H1 (cell line): ENCODE data around the gene GH1. TPM values are rescaled to one million over a fixed set of nuclear protein-coding genes. Genes with fewer than 3 reads are reported as not detected.

Experiments
- CTCF ChIA-PET: fragments of 300-600 bp; sonication (Branson Sonifier 250); formaldehyde crosslinking; loops from one replicate; lab custom pipeline; 2021; ENCODE audit not compliant: partially characterized antibody; lab: Charles Lee
- POLR2A ChIA-PET: fragments of 300-600 bp; sonication (Branson Sonifier 250); formaldehyde crosslinking; loops from one replicate; lab custom pipeline; 2021; ENCODE audit warnings: inconsistent platforms; ENCODE audit not compliant: partially characterized antibody; lab: Charles Lee
- DNase-seq, 2 experiments: peaks; one replicate each; pipeline versions ENCODE4 v3.0.0 to v3.0.0-alpha.2; 2010 to 2022; ENCODE audit warnings: low spot score in 2 of 2, low read depth in 1 of 2, mixed read lengths in 1 of 2
- FAIRE-seq: peaks from 2 replicates; lab custom pipeline; 2011; peaks lifted over from hg19 to GRCh38; lab: Jason Lieb, UNC
- H2AFZ ChIP-seq: 2 replicates; pipeline ENCODE4 v1.8.1; 2012; ENCODE audit warnings: low read length, inconsistent platforms
- H2AK5ac ChIP-seq: 2 replicates; pipeline ENCODE4 v1.6.1; 2013; ENCODE audit warnings: low read depth, low read length
- H2BK120ac ChIP-seq: replicated peaks from 2 replicates; pipeline ENCODE3; 2013; ENCODE audit warnings: low read depth, low read length, inconsistent platforms
- H2BK12ac ChIP-seq: 2 replicates; pipeline ENCODE4 v1.6.1; 2013; ENCODE audit warnings: low read depth, low read length
- H2BK15ac ChIP-seq: 2 replicates; pipeline ENCODE4 v1.6.1; 2013; ENCODE audit warnings: low read length
- H2BK20ac ChIP-seq: 2 replicates; pipeline ENCODE4 v1.6.1; 2013; ENCODE audit warnings: low read length
- H2BK5ac ChIP-seq: 2 replicates; pipeline ENCODE4 v1.6.1; 2013; ENCODE audit warnings: low read depth, low read length
- H3K14ac ChIP-seq: 2 replicates; pipeline ENCODE4 v1.6.1; 2013; ENCODE audit warnings: inconsistent platforms; ENCODE audit not compliant: insufficient read length
- H3K18ac ChIP-seq: 2 replicates; pipeline ENCODE4 v1.6.1; 2013; ENCODE audit warnings: low read length; ENCODE audit errors: extremely low read depth
- H3K23ac ChIP-seq: 2 replicates; pipeline ENCODE4 v1.6.1; 2013; ENCODE audit warnings: inconsistent platforms; ENCODE audit not compliant: insufficient read length
- H3K23me2 ChIP-seq: 2 replicates; pipeline ENCODE4 v1.6.1; 2013; ENCODE audit warnings: low read depth, low read length
- H3K27ac ChIP-seq: 2 replicates; pipeline ENCODE4 v1.6.1; 2011; ENCODE audit warnings: low read depth, low read length, inconsistent platforms
- H3K27me3 ChIP-seq, 4 experiments: replicated peaks in 1 of 4; 1 replicate in 1 of 4; 2 replicates in 3 of 4; pipeline versions ENCODE4 v1.6.1 to v1.8.1; 2011 to 2013; ENCODE audit warnings: low read length in 3 of 4, mild to moderate bottlenecking in 3 of 4, inconsistent platforms in 2 of 4, mixed read lengths in 2 of 4, moderate library complexity in 1 of 4; ENCODE audit not compliant: control insufficient read depth in 3 of 4, insufficient read depth in 3 of 4; ENCODE audit errors: extremely low read depth in 1 of 4
- H3K36me3 ChIP-seq, 4 experiments: 2 replicates each; pipeline versions ENCODE4 v1.6.1 to v1.8.1; 2011 to 2013; ENCODE audit warnings: mild to moderate bottlenecking in 4 of 4, low read length in 3 of 4, moderate library complexity in 2 of 4, control low read depth in 1 of 4, inconsistent platforms in 1 of 4; ENCODE audit not compliant: insufficient read depth in 4 of 4, control insufficient read depth in 2 of 4
- H3K4ac ChIP-seq: replicated peaks from 2 replicates; pipeline ENCODE3; 2013; ENCODE audit warnings: low read length, low read depth, mixed read lengths, inconsistent platforms; ENCODE audit not compliant: insufficient read length
- H3K4me1 ChIP-seq, 4 experiments: replicated peaks in 1 of 4; 1 replicate in 1 of 4; 2 replicates in 3 of 4; pipeline versions ENCODE4 v1.6.1 to v1.8.1; 2011 to 2013; ENCODE audit warnings: low read length in 3 of 4, inconsistent platforms in 2 of 4, mixed read lengths in 1 of 4; ENCODE audit not compliant: insufficient read depth in 4 of 4, control insufficient read depth in 3 of 4
- H3K4me2 ChIP-seq, 2 experiments: 2 replicates each; pipeline versions ENCODE4 v1.6.1 to v1.8.1; 2011 to 2013; ENCODE audit warnings: low read depth in 2 of 2, low read length in 2 of 2, control low read depth in 1 of 2, inconsistent platforms in 1 of 2, mild to moderate bottlenecking in 1 of 2; ENCODE audit not compliant: insufficient read depth in 1 of 2
- H3K4me3 ChIP-seq, 4 experiments: fragments of 200-600, 300-600 bp in 1 of 4; sonication (generic), shearing (Covaris generic), sonication (Bioruptor Twin) in 1 of 4; 2 replicates each; pipeline versions ENCODE4 v1.5.1 to v1.8.1; 2011 to 2016; ENCODE audit warnings: low read length in 4 of 4, low read depth in 3 of 4, control low read depth in 2 of 4, inconsistent platforms in 2 of 4, mild to moderate bottlenecking in 2 of 4, mixed read lengths in 1 of 4, moderate library complexity in 1 of 4; ENCODE audit not compliant: insufficient read depth in 2 of 4; ENCODE audit errors: extremely low read depth in 1 of 4
- H3K56ac ChIP-seq: replicated peaks from 2 replicates; pipeline ENCODE3; 2013; ENCODE audit warnings: low read depth, mild to moderate bottlenecking, mixed read lengths, low read length, inconsistent platforms; ENCODE audit not compliant: insufficient read length
- H3K79me1 ChIP-seq: 2 replicates; pipeline ENCODE4 v1.6.1; 2013; ENCODE audit warnings: low read depth, low read length, control low read depth
- H3K79me2 ChIP-seq, 2 experiments: 2 replicates each; pipeline versions ENCODE4 v1.6.1 to v1.8.1; 2012 to 2013; ENCODE audit warnings: low read length in 2 of 2, mild to moderate bottlenecking in 2 of 2, inconsistent platforms in 1 of 2; ENCODE audit not compliant: insufficient read depth in 2 of 2, control insufficient read depth in 1 of 2
- H3K9ac ChIP-seq, 4 experiments: replicated peaks in 1 of 4; 1 replicate in 1 of 4; 2 replicates in 3 of 4; pipeline versions ENCODE4 v1.6.1 to v1.8.1; 2011 to 2013; ENCODE audit warnings: low read depth in 3 of 4, low read length in 3 of 4, control low read depth in 2 of 4, mild to moderate bottlenecking in 2 of 4, moderate library complexity in 2 of 4, inconsistent platforms in 1 of 4; ENCODE audit errors: extremely low read depth in 1 of 4
- H3K9me3 ChIP-seq, 2 experiments: 2 replicates each; pipeline versions ENCODE4 v1.6.1 to v1.8.1; 2012 to 2013; ENCODE audit warnings: mild to moderate bottlenecking in 2 of 2, moderate library complexity in 2 of 2, control low read depth in 1 of 2, inconsistent platforms in 1 of 2, low read depth in 1 of 2, low read length in 1 of 2, mixed read lengths in 1 of 2; ENCODE audit not compliant: insufficient read depth in 2 of 2
- H4K20me1 ChIP-seq, 2 experiments: replicated peaks in 1 of 2; 2 replicates each; pipeline versions ENCODE3 to v1.8.1; 2011 to 2013; ENCODE audit warnings: inconsistent platforms in 2 of 2, low read length in 2 of 2, mild to moderate bottlenecking in 1 of 2; ENCODE audit not compliant: insufficient read depth in 2 of 2, control insufficient read depth in 1 of 2
- H4K5ac ChIP-seq: 2 replicates; pipeline ENCODE4 v1.6.1; 2013; ENCODE audit warnings: low read length, low read depth, mixed read lengths, inconsistent platforms; ENCODE audit not compliant: insufficient read length
- H4K8ac ChIP-seq: 2 replicates; pipeline ENCODE4 v1.8.0; 2013; ENCODE audit warnings: mild to moderate bottlenecking, moderate library complexity, low read length, inconsistent platforms; ENCODE audit not compliant: insufficient read depth; ENCODE audit errors: extremely low read depth
- H4K91ac ChIP-seq: replicated peaks from 2 replicates; pipeline ENCODE3; 2013; ENCODE audit warnings: low read length, mixed read lengths, inconsistent platforms; ENCODE audit not compliant: insufficient read length
- BCL11A ChIP-seq, 2 experiments: IDR thresholded peaks; one replicate each; pipeline ENCODE4 v1.6.1; 2011; ENCODE audit warnings: low read depth in 2 of 2, low read length in 2 of 2, mild to moderate bottlenecking in 2 of 2
- BRCA1 ChIP-seq: IDR thresholded peaks from 2 replicates; pipeline ENCODE4 v1.6.1; 2012; ENCODE audit warnings: low read depth, low read length, improper control_type of control experiment
- CHD2 ChIP-seq: IDR thresholded peaks from 2 replicates; pipeline ENCODE4 v1.6.1; 2012; ENCODE audit warnings: low read length, improper control_type of control experiment
- CTBP2 ChIP-seq: IDR thresholded peaks from 2 replicates; pipeline ENCODE4 v1.7.0; 2011; ENCODE audit warnings: borderline replicate concordance, mild to moderate bottlenecking, moderate library complexity, mixed read lengths, low read length; ENCODE audit not compliant: insufficient read depth, insufficient read length
- GTF2F1 ChIP-seq: IDR thresholded peaks from 2 replicates; pipeline ENCODE4 v1.6.1; 2012; ENCODE audit warnings: low read depth, low read length, improper control_type of control experiment, borderline replicate concordance
- POU5F1 ChIP-seq: IDR thresholded peaks from 2 replicates; pipeline ENCODE4 v1.6.1; 2011; ENCODE audit warnings: low read depth, mild to moderate bottlenecking, low read length, moderate library complexity
- SIN3A ChIP-seq, 2 experiments: IDR thresholded peaks in 1 of 2; conservative IDR thresholded peaks in 1 of 2; 2 replicates each; pipeline ENCODE4 v1.6.1; 2011 to 2012; ENCODE audit warnings: low read length in 2 of 2, improper control_type of control experiment in 1 of 2, low read depth in 1 of 2, mild to moderate bottlenecking in 1 of 2
- SIX5 ChIP-seq: IDR thresholded peaks from 2 replicates; pipeline ENCODE4 v1.6.1; 2011; ENCODE audit warnings: mild to moderate bottlenecking, low read depth, low read length
- SUZ12 ChIP-seq: fragments of 200-600 bp; sonication (generic); IDR thresholded peaks from 2 replicates; pipeline ENCODE4 v1.6.1; 2012; ENCODE audit warnings: mild to moderate bottlenecking, inconsistent platforms, low read length, moderate library complexity, mixed read lengths
- TCF12 ChIP-seq: IDR thresholded peaks from 2 replicates; pipeline ENCODE4 v1.6.1; 2011; ENCODE audit warnings: low read depth, mild to moderate bottlenecking, low read length
- WGBS, 2 experiments: shearing (Covaris generic) in 1 of 2; methylation state at CpG; one replicate each; pipeline versions ENCODE4 v1.1.6 to v1.1.7; 2013 to 2015; ENCODE audit warnings: low lambda C conversion rate in 2 of 2, mixed read lengths in 2 of 2, inconsistent platforms in 1 of 2, low coverage in 1 of 2, missing lambda C conversion rate in 1 of 2; ENCODE audit not compliant: insufficient replicate concordance in 2 of 2, insufficient coverage in 1 of 2, insufficient read length in 1 of 2; ENCODE audit errors: extremely low coverage in 1 of 2, missing lambda C conversion rate in 1 of 2; 5-methylcytosine and 5-hydroxymethylcytosine counted together
- polyA plus RNA-seq, 7 experiments: library from polyadenylated mRNA; depleted of rRNA in 3 of 7; stranded (reverse) in 5 of 7; unstranded in 2 of 7; fragments of >200 nt in 5 of 7; fragments of 200-250 nt in 2 of 7; gene quantifications; 1 replicate in 5 of 7; 2 replicates in 1 of 7; 4 replicates in 1 of 7; pipeline versions ENCODE4 v1.2.1 to v1.2.3, GENCODE V29; 2011 to 2013; ENCODE audit warnings: missing spikeins in 2 of 7, mixed read lengths in 2 of 7
- total RNA-seq: library from RNA; stranded (reverse); fragmentation: NEBNext Ultra II Directional; extraction: Animal tissue kit (Norgen Biotek cat#: 25700); gene quantifications from 2 replicates; pipeline ENCODE4 v1.2.1, GENCODE V29; 2021
- TF ChIP-seq, protein P1 (sequence below), 3 experiments: IDR thresholded peaks; 1 replicate in 2 of 3; 2 replicates in 1 of 3; pipeline versions ENCODE4 v1.5.1 to v1.6.1; 2011; ENCODE audit warnings: low read length in 3 of 3, mild to moderate bottlenecking in 3 of 3, inconsistent platforms in 2 of 3, low read depth in 1 of 3, moderate library complexity in 1 of 3; ENCODE audit not compliant: insufficient read depth in 1 of 3; ENCODE audit errors: control extremely low read depth in 1 of 3

GH1 gene
- total and polyA plus RNA-seq, 2 of the 8 experiments (the other 6 are each of a cell fraction or from before 2014, with no cell fraction given): 0.41 TPM; not detected in 1

DNA sequence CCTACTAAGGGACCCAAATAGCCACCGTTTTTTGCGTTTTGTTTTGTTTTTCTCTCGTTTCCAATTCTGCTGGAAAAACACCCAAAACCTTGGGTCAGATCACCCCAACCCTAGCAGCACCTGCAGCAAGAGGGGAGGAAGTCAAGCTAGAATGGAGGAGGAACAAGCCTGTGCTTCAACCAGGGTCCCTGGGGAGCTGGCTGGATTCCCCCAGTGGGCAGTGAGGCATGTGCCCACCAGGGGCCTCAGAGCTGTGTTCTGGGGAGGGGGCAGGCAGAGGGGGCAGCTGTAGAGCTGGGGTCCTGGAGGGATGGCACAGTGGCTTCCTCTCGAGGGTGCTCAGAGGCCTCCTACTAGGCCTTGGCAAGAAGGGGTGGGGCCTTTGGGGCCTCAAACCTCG, 7.0 kb upstream of the GH1 start:
- Histone ChIP-seq H2BK20ac (no peak overlapping the region), H3K79me2 (no peaks in the 10 kb centered on the region), H3K27ac (no peak overlapping the region), H3K9me3 (no peaks in the 10 kb centered on the region), H3K27me3 (no peaks in the 10 kb centered on the region), H3K23ac (no peak overlapping the region), H4K20me1 (no peaks in the 10 kb centered on the region), H3K79me1 (no peaks in the 10 kb centered on the region), H3K14ac (no peak overlapping the region), H2AFZ (no peak overlapping the region), H3K9ac (no peak overlapping the region), H2BK12ac (no peak overlapping the region), H3K4me3 (no peak overlapping the region), H3K23me2 (no peaks in the 10 kb centered on the region), H4K5ac (no peak overlapping the region), H2BK15ac (no peak overlapping the region), H3K18ac (no peak overlapping the region), H3K4me1 (peaks cover 0 to 1% (median 0%) of the 10 kb centered on the region in 4 experiments; a peak in 2 of 7 replicates), H2BK120ac (no peak overlapping the region), H3K4me2 (no peak overlapping the region), H4K8ac (no peak overlapping the region), H3K56ac (no peak overlapping the region), H2BK5ac (no peak overlapping the region), H3K4ac (no peak overlapping the region), H3K36me3 (no peaks in the 10 kb centered on the region), H4K91ac (no peak overlapping the region), H2AK5ac (no peak overlapping the region)
- DNase-seq: no peak
- ChIA-PET CTCF (interaction anchor here (0.7 to 5.9 kb wide), 10 partner anchors 10 to 273 kb away, joined by 3 to 25 read pairs (median 4); partner anchors contain the start of gene ICAM2), POLR2A (interaction anchor here (1.0 kb wide), 1 partner anchor 8 kb away, joined by 3 read pairs; no protein-coding TSS in a partner anchor)
- 77% methylated on average over 5 of the region's 5 CpGs; no CpG with 5 or more reads in 1 of the 2 experiments for WGBS, 2 experiments
- no peak for FAIRE-seq
- TF ChIP-seq, protein P1, sequence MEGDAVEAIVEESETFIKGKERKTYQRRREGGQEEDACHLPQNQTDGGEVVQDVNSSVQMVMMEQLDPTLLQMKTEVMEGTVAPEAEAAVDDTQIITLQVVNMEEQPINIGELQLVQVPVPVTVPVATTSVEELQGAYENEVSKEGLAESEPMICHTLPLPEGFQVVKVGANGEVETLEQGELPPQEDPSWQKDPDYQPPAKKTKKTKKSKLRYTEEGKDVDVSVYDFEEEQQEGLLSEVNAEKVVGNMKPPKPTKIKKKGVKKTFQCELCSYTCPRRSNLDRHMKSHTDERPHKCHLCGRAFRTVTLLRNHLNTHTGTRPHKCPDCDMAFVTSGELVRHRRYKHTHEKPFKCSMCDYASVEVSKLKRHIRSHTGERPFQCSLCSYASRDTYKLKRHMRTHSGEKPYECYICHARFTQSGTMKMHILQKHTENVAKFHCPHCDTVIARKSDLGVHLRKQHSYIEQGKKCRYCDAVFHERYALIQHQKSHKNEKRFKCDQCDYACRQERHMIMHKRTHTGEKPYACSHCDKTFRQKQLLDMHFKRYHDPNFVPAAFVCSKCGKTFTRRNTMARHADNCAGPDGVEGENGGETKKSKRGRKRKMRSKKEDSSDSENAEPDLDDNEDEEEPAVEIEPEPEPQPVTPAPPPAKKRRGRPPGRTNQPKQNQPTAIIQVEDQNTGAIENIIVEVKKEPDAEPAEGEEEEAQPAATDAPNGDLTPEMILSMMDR (IDR thresholded peaks at IDR 0.05; ENCODE audit: control extremely low read depth in 1 of 3, insufficient read depth in 1 of 3, low read depth in 1 of 3, low read length in 3 of 3): no peak
- TF ChIP-seq SUZ12 (no peak), TCF12 (no peak), CTBP2 (no peak), SIX5 (no peak), BRCA1 (no peak), POU5F1 (no peak), CHD2 (no peak), GTF2F1 (no peak), SIN3A (conservative IDR thresholded peaks at IDR 0.05 in 1 of 2, IDR thresholded peaks at IDR 0.05 in 1 of 2; ENCODE audit: low read depth in 1 of 2, low read length in 2 of 2) (no peak), BCL11A (IDR thresholded peaks at IDR 0.05; ENCODE audit: low read depth in 2 of 2, low read length in 2 of 2) (no peak)
